A673 (cell line): Measurements from ENCODE around the gene TRNAU1AP. TPM values are rescaled to one million over a fixed set of nuclear protein-coding genes. Genes with fewer than 3 reads are reported as not detected.
A peak's percentile ranks its signal among the peaks of the same experiment; 100 is the strongest.

Experiments
- BruUV-seq: library from RNA; stranded (reverse); fragments of 400-500 nt; replicated peaks from 2 replicates; lab custom pipeline; 2021; lab: Mats Ljungman, UMichigan
- CTCF ChIA-PET: fragments of 300-600 bp; sonication (Branson Sonifier 250); formaldehyde crosslinking; loops from one replicate; lab custom pipeline; 2022; ENCODE audit warnings: antibody characterized with exemption; lab: Charles Lee
- POLR2A ChIA-PET: fragments of 300-600 bp; sonication (Branson Sonifier 250); formaldehyde crosslinking; loops from one replicate; lab custom pipeline; 2022; ENCODE audit warnings: antibody characterized with exemption; ENCODE audit not compliant: low non-redundant PET; lab: Charles Lee
- DNase-seq: peaks from one replicate; pipeline ENCODE4 v3.0.0-alpha.2; 2015; ENCODE audit warnings: low spot score
- H3K27ac ChIP-seq: fragments of 200-600 bp; sonication (generic); 2 replicates; pipeline ENCODE4 v1.5.1; 2016; ENCODE audit warnings: mixed run types, low read depth, mild to moderate bottlenecking, mixed read lengths, antibody characterized with exemption, low read length; ENCODE audit not compliant: poor library complexity, severe bottlenecking
- H3K27me3 ChIP-seq: fragments of 200-600 bp; sonication (generic); replicated peaks from 2 replicates; pipeline ENCODE4 v1.6.1; 2017; ENCODE audit warnings: mixed run types, low read depth, mild to moderate bottlenecking, mixed read lengths, antibody characterized with exemption, low read length; ENCODE audit not compliant: insufficient read depth, poor library complexity
- H3K36me3 ChIP-seq: fragments of 200-600 bp; sonication (generic); 2 replicates; pipeline ENCODE4 v1.6.1; 2016; ENCODE audit warnings: mixed run types, mild to moderate bottlenecking, mixed read lengths, antibody characterized with exemption, low read length; ENCODE audit not compliant: insufficient read depth, poor library complexity, severe bottlenecking
- H3K4me1 ChIP-seq: fragments of 200-600 bp; sonication (generic); 2 replicates; pipeline ENCODE4 v1.6.1; 2017; ENCODE audit warnings: mixed run types, mild to moderate bottlenecking, mixed read lengths, antibody characterized with exemption, low read length; ENCODE audit not compliant: insufficient read depth, poor library complexity, severe bottlenecking
- H3K4me3 ChIP-seq: fragments of 200-600 bp; sonication (generic); 2 replicates; pipeline ENCODE4 v1.5.1; 2016; ENCODE audit warnings: low read depth, mixed run types, mild to moderate bottlenecking, mixed read lengths, low read length; ENCODE audit not compliant: poor library complexity, severe bottlenecking
- H3K9me3 ChIP-seq: fragments of 200-600 bp; sonication (generic); 2 replicates; pipeline ENCODE4 v1.6.1; 2016; ENCODE audit warnings: mixed run types, low read depth, mild to moderate bottlenecking, mixed read lengths, antibody characterized with exemption, low read length; ENCODE audit not compliant: poor library complexity, severe bottlenecking
- CTCF ChIP-seq: fragments of 300-800, 200-600 bp; sonication (generic); conservative IDR thresholded peaks from 2 replicates; pipeline ENCODE4 v1.5.1; 2017; ENCODE audit warnings: low read depth, mild to moderate bottlenecking, antibody characterized with exemption, low read length, moderate library complexity, mixed read lengths
- EZH2 ChIP-seq: fragments of 200-600 bp; sonication (generic); IDR thresholded peaks from 2 replicates; pipeline ENCODE4 v1.6.1; 2017; ENCODE audit warnings: borderline replicate concordance, low read depth, mild to moderate bottlenecking, mixed read lengths, antibody characterized with exemption, low read length; ENCODE audit not compliant: poor library complexity, severe bottlenecking
- intact Hi-C: fragments of 100-400 bp; cut with micrococcal nuclease; formaldehyde crosslinking; loops from one replicate; pipeline ENCODE4 v1.10.0; 2022; ENCODE audit not compliant: unreplicated experiment
- total RNA-seq: library from RNA; stranded (reverse); gene quantifications from 2 replicates; pipeline ENCODE4 v1.2.3, GENCODE V29; 2021

TRNAU1AP gene
- total RNA-seq, 1 experiment from 2014 or later = 33.8 TPM

DNA sequence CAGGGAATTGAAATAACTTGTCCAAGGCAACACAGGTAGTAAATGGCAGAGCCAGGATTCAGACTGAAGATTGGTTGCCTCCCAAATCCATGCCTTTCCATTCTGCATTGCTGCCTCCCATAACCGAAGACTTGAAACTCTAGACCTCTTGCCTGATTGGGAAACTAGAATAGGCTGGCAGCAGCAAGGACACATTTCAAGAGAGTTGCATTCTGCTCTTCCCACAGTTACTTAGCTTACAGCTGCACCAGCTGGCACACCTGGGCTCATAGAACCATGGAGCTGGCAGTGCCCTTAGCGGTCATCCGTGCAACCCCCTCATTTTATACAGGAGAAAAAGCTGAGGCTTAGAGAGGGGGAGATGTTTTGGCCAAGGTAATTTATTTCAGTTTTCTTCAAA, 8.0 kb downstream of the TRNAU1AP start:
- Histone ChIP-seq H3K9me3 (no peaks in the 10 kb centered on the region), H3K4me3 (no peak overlapping the region), H3K27ac (no peak overlapping the region), H3K27me3 (no peaks in the 10 kb centered on the region), H3K4me1 (no peaks in the 10 kb centered on the region), H3K36me3 (peaks cover 46% of the 10 kb centered on the region)
- ChIA-PET POLR2A (no interaction called here), CTCF (no interaction called here)
- BruUV-seq = no TSS peak
- DNase-seq = no peak
- TF ChIP-seq CTCF (no peak), EZH2 (no peak)
- intact Hi-C loops = no loop called here

- intact Hi-C loops = no loop called here
- Histone ChIP-seq H3K9me3 (no peaks in the 10 kb centered on the region), H3K36me3 (peaks cover 44% of the 10 kb centered on the region), H3K27me3 (no peaks in the 10 kb centered on the region), H3K27ac (no peak overlapping the region), H3K4me3 (no peak overlapping the region), H3K4me1 (no peaks in the 10 kb centered on the region)
- no peak for DNase-seq
- ChIA-PET CTCF (no interaction called here), POLR2A (no interaction called here)
- no TSS peak for BruUV-seq
- TF ChIP-seq EZH2 (no peak), CTCF (no peak)
Measured at GRCh38 chr1:28564310-28564709, 11.4 kb downstream of the TRNAU1AP start.

DNA sequence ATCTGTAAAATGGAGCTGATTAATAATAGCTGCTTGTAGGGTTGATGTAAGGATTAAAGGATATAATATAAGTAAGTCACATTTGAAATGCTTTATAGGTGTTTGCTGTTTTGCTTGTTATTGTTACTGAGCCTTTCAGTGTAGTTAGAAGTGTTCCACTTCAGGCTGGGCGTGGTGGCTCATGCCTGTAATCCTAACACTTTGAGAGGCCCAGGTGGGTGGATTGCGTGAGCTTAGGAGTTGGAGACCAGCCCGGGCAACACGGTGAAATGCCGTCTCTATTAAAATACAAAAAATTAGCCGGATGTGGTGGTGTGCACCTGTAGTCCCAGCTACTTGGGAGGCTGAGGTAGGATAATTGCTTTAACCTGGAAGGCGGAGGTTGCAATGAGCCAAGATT, 12.2 kb downstream of the TRNAU1AP start:
- no peaks in the 10 kb centered on the region for H3K4me1 ChIP-seq
- H3K9me3 ChIP-seq = no peaks in the 10 kb centered on the region
- no peak for DNase-seq
- no peaks in the 10 kb centered on the region for H3K27me3 ChIP-seq
- intact Hi-C loops = no loop called here
- BruUV-seq = no TSS peak
- POLR2A ChIA-PET = no interaction called here
- CTCF ChIA-PET = no interaction called here
- H3K36me3 ChIP-seq = peaks cover 39% of the 10 kb centered on the region
- TF ChIP-seq EZH2 = no peak
- no peak overlapping the region for H3K27ac ChIP-seq
- H3K4me3 ChIP-seq = no peak overlapping the region

- TF ChIP-seq EZH2 (no peak), CTCF (no peak)
- no peaks in the 10 kb centered on the region for H3K27me3 ChIP-seq
- H3K4me3 ChIP-seq = no peak overlapping the region
- ChIA-PET CTCF (no interaction called here), POLR2A (no interaction called here)
- DNase-seq = no peak
- intact Hi-C loops = no loop called here
- no peak overlapping the region for H3K27ac ChIP-seq
- H3K9me3 ChIP-seq = no peaks in the 10 kb centered on the region
- TSS peak; percentile 10 for BruUV-seq
- H3K36me3 ChIP-seq = peaks cover 35% of the 10 kb centered on the region
- no peaks in the 10 kb centered on the region for H3K4me1 ChIP-seq
Measured at GRCh38 chr1:28565726-28566125, 12.8 kb downstream of the TRNAU1AP start.
